ENCODE results near the gene LSM2. TPM values are rescaled to one million over a fixed set of nuclear protein-coding genes. Genes with fewer than 3 reads are reported as not detected.
"Not testable (repeated sequence)": the region's sequence is repeated elsewhere in the genome, so short reads cannot be mapped to it uniquely, and the experiment has no call there.

The LSM2 gene
- total and polyA plus RNA-seq, 7 experiments from 2014 or later, result 22.9 to 94.5 (median 31.1) TPM

- Mint-ChIP-seq H3K36me3 (peaks cover 4 to 19% (median 8%) of the 10 kb centered on the region in 5 donors), H3K27ac (peak overlapping the region in 1 of 9 donors; percentile 8), H3K9me3 (no peaks in the 10 kb centered on the region), H3K4me3 (no peak overlapping the region), H3K27me3 (no peaks in the 10 kb centered on the region), H3K4me1 (peaks cover 11 to 38% (median 27%) of the 10 kb centered on the region in 7 donors)
- no peaks in the 10 kb centered on the region for H3K9me3 ChIP-seq (ENCODE audit: control insufficient read depth in 2 of 3, low read length in 3 of 3)
- POLR2A ChIA-PET, result interaction anchor here (0.6 kb wide), 1 partner anchor 32 kb away, joined by 5 read pairs; no protein-coding TSS in a partner anchor
- no peak overlapping the region for H3K4me3 ChIP-seq (ENCODE audit: low read length)
- DNase-seq, result no peak
- CTCF ChIA-PET, result no interaction called here
- no peaks in the 10 kb centered on the region for H3K27me3 ChIP-seq (ENCODE audit: control insufficient read depth in 2 of 2, insufficient read depth in 2 of 2, low read length in 2 of 2)
- intact Hi-C loops (cut with micrococcal nuclease), result no loop called here
- no peak for ATAC-seq
- H3K4me1 ChIP-seq (ENCODE audit: control insufficient read depth in 2 of 2, insufficient read depth in 2 of 2, low read length in 2 of 2), result peaks cover 7 to 22% of the 10 kb centered on the region in 2 donors
- H3K27ac ChIP-seq (ENCODE audit: low read depth, low read length), result no peak overlapping the region
- peaks cover 0 to 22% (median 0%) of the 10 kb centered on the region in 3 experiments for H3K36me3 ChIP-seq (ENCODE audit: control insufficient read depth in 2 of 3, insufficient read depth in 3 of 3, low read length in 3 of 3)
These were observed 4.9 kb upstream of the LSM2 start for GRCh38 chr6:31811645-31812044.

- Histone ChIP-seq H3K4me1 (ENCODE audit: control insufficient read depth in 2 of 2, insufficient read depth in 2 of 2, low read length in 2 of 2) (peaks cover 11 to 27% of the 10 kb centered on the region in 2 donors), H3K36me3 (ENCODE audit: control insufficient read depth in 2 of 3, insufficient read depth in 3 of 3, low read length in 3 of 3) (peaks cover 0 to 18% (median 0%) of the 10 kb centered on the region in 3 experiments)
- DNase-seq; intact Hi-C loops (cut with micrococcal nuclease); ATAC-seq; H3K27me3 Mint-ChIP-seq; H3K27me3 ChIP-seq (ENCODE audit: control insufficient read depth in 2 of 2, insufficient read depth in 2 of 2, low read length in 2 of 2); H3K9me3 Mint-ChIP-seq; H3K4me3 ChIP-seq (ENCODE audit: low read length); H3K27ac ChIP-seq (ENCODE audit: low read depth, low read length); CTCF ChIA-PET; H3K4me3 Mint-ChIP-seq; H3K9me3 ChIP-seq (ENCODE audit: control insufficient read depth in 2 of 3, low read length in 3 of 3): not testable (repeated sequence)
- Mint-ChIP-seq H3K27ac (peak overlapping the region in 3 of 9 donors; percentile 38 to 68 (median 59)), H3K4me1 (peaks cover 21 to 51% (median 33%) of the 10 kb centered on the region in 7 donors), H3K36me3 (peaks cover 4 to 19% (median 8%) of the 10 kb centered on the region in 5 donors)
- POLR2A ChIA-PET, result interaction anchor here (1.2 to 3.4 kb wide), 3 partner anchors 10 to 39 kb away, joined by 3 to 29 read pairs (median 24); partner anchors contain the start of gene HSPA1B
These were observed 1.8 kb upstream of the LSM2 start for GRCh38 chr6:31808599-31808998.

- Mint-ChIP-seq H3K36me3 (peaks cover under 1 to 22% (median 9%) of the 10 kb centered on the region in 5 donors), H3K27me3 (no peaks in the 10 kb centered on the region), H3K4me1 (peaks cover 16 to 47% (median 27%) of the 10 kb centered on the region in 7 donors), H3K9me3 (no peaks in the 10 kb centered on the region), H3K27ac (peak overlapping the region; percentile 88 to 97 (median 93)), H3K4me3 (peak overlapping the region; percentile 86 to 95 (median 92))
- peak overlapping the region; percentile 89 for H3K27ac ChIP-seq (ENCODE audit: low read depth, low read length)
- H3K4me1 ChIP-seq (ENCODE audit: control insufficient read depth in 2 of 2, insufficient read depth in 2 of 2, low read length in 2 of 2), result peaks cover 9 to 14% of the 10 kb centered on the region in 2 donors
- H3K9me3 ChIP-seq (ENCODE audit: control insufficient read depth in 2 of 3, low read length in 3 of 3), result no peaks in the 10 kb centered on the region
- intact Hi-C loops (cut with micrococcal nuclease), result loop anchor here (1.0 kb wide), 3 partner anchors 9 to 67 kb away; partner anchors contain the start of gene VARS1 (in 1 of the 2)
- DNase-seq (no peak), ATAC-seq (no peak)
- ChIA-PET POLR2A (interaction anchor here (0.6 to 3.4 kb wide), 20 partner anchors 8 to 1471 kb away, joined by 3 to 30 read pairs (median 8); partner anchors contain the start of genes ABHD16A, B3GALT4, BAG6 and C6orf47), CTCF (interaction anchor here (1.5 to 2.0 kb wide), 5 partner anchors 8 to 76 kb away, joined by 4 to 11 read pairs (median 6); partner anchors contain the start of genes DDAH2 and VARS1)
- peak overlapping the region; percentile 92 for H3K4me3 ChIP-seq (ENCODE audit: low read length)
- H3K36me3 ChIP-seq (ENCODE audit: control insufficient read depth in 2 of 3, insufficient read depth in 3 of 3, low read length in 3 of 3), result peaks cover 0 to 11% (median 0%) of the 10 kb centered on the region in 3 experiments
- H3K27me3 ChIP-seq (ENCODE audit: control insufficient read depth in 2 of 2, insufficient read depth in 2 of 2, low read length in 2 of 2), result no peaks in the 10 kb centered on the region
These were observed 762 bp downstream of the LSM2 start for GRCh38 chr6:31805939-31806469.

- H3K4me1 Mint-ChIP-seq, result peaks cover 13 to 51% (median 39%) of the 10 kb centered on the region in 7 donors
- ChIA-PET POLR2A (interaction anchor here (0.8 kb wide), 1 partner anchor 64 kb away, joined by 4 read pairs; no protein-coding TSS in a partner anchor), CTCF (interaction anchor here (1.0 kb wide), 1 partner anchor 23 kb away, joined by 3 read pairs; no protein-coding TSS in a partner anchor)
- H3K27ac Mint-ChIP-seq; H3K36me3 ChIP-seq (ENCODE audit: control insufficient read depth in 2 of 3, insufficient read depth in 3 of 3, low read length in 3 of 3); H3K27ac ChIP-seq (ENCODE audit: low read depth, low read length); H3K4me3 Mint-ChIP-seq; H3K9me3 Mint-ChIP-seq; intact Hi-C loops (cut with micrococcal nuclease); DNase-seq; H3K27me3 Mint-ChIP-seq; ATAC-seq; H3K27me3 ChIP-seq (ENCODE audit: control insufficient read depth in 2 of 2, insufficient read depth in 2 of 2, low read length in 2 of 2); H3K4me3 ChIP-seq (ENCODE audit: low read length); H3K9me3 ChIP-seq (ENCODE audit: control insufficient read depth in 2 of 3, low read length in 3 of 3): not testable (repeated sequence)
- peaks cover 0 to 18% (median 4%) of the 10 kb centered on the region in 5 donors for H3K36me3 Mint-ChIP-seq
- H3K4me1 ChIP-seq (ENCODE audit: control insufficient read depth in 2 of 2, insufficient read depth in 2 of 2, low read length in 2 of 2), result peaks cover 28 to 30% of the 10 kb centered on the region in 2 donors
These were observed 5.5 kb downstream of the LSM2 start for GRCh38 chr6:31801031-31801927.

- ChIA-PET CTCF (interaction anchor here (0.5 to 0.6 kb wide), 3 partner anchors 46 to 1104 kb away, joined by 3 to 4 read pairs (median 3); no protein-coding TSS in a partner anchor), POLR2A (interaction anchor here (0.7 to 1.5 kb wide), 3 partner anchors 24 to 1172 kb away, joined by 3 to 8 read pairs (median 3); no protein-coding TSS in a partner anchor)
- peaks cover 6 to 45% (median 34%) of the 10 kb centered on the region in 7 donors for H3K4me1 Mint-ChIP-seq
- Histone ChIP-seq H3K9me3 (ENCODE audit: control insufficient read depth in 2 of 3, low read length in 3 of 3) (no peaks in the 10 kb centered on the region), H3K27me3 (ENCODE audit: control insufficient read depth in 2 of 2, insufficient read depth in 2 of 2, low read length in 2 of 2) (no peaks in the 10 kb centered on the region), H3K27ac (ENCODE audit: low read depth, low read length) (no peak overlapping the region), H3K4me3 (ENCODE audit: low read length) (no peak overlapping the region), H3K36me3 (ENCODE audit: control insufficient read depth in 2 of 3, insufficient read depth in 3 of 3, low read length in 3 of 3) (no peaks in the 10 kb centered on the region), H3K4me1 (ENCODE audit: control insufficient read depth in 2 of 2, insufficient read depth in 2 of 2, low read length in 2 of 2) (peaks cover 24 to 29% of the 10 kb centered on the region in 2 donors)
- intact Hi-C loops (cut with micrococcal nuclease), result loop anchor here (5.0 kb wide), 3 partner anchors 33 to 132 kb away; partner anchors contain the start of genes CSNK2B (in 1 of the 2), EHMT2 (in 1 of the 2) and LY6G5B (in 1 of the 2)
- no peak for DNase-seq
- H3K9me3 Mint-ChIP-seq, result no peaks in the 10 kb centered on the region
- H3K27ac Mint-ChIP-seq, result peak overlapping the region in 2 of 9 donors; percentile 3 to 80
- no peak for ATAC-seq
- no peak overlapping the region for H3K4me3 Mint-ChIP-seq
- H3K27me3 Mint-ChIP-seq, result no peaks in the 10 kb centered on the region
- H3K36me3 Mint-ChIP-seq, result peaks cover 0 to 19% (median 4%) of the 10 kb centered on the region in 5 donors
These were observed 7.0 kb downstream of the LSM2 start for GRCh38 chr6:31799781-31800180.

- no peak for ATAC-seq
- POLR2A ChIA-PET, result interaction anchor here (0.6 to 2.5 kb wide), 9 partner anchors 10 to 256 kb away, joined by 3 to 24 read pairs (median 3); partner anchors contain the start of genes HSPA1A, HSPA1B, LSM2 and MSH5
- no peak overlapping the region for H3K4me3 ChIP-seq (ENCODE audit: low read length)
- no peaks in the 10 kb centered on the region for H3K9me3 Mint-ChIP-seq
- intact Hi-C loops (cut with micrococcal nuclease), result loop anchor here (1.0 to 5.0 kb wide), 5 partner anchors 9 to 130 kb away; partner anchors contain the start of genes CSNK2B (in 1 of the 2), EHMT2 (in 1 of the 2), HSPA1A (in 1 of the 2) and HSPA1L (in 1 of the 2)
- H3K4me1 Mint-ChIP-seq, result peaks cover 12 to 47% (median 33%) of the 10 kb centered on the region in 7 donors
- H3K9me3 ChIP-seq (ENCODE audit: control insufficient read depth in 2 of 3, low read length in 3 of 3), result no peaks in the 10 kb centered on the region
- H3K27me3 Mint-ChIP-seq, result no peaks in the 10 kb centered on the region
- peak in 5 of 9 donors; percentile 38 to 50 (median 45) for DNase-seq
- H3K27me3 ChIP-seq (ENCODE audit: control insufficient read depth in 2 of 2, insufficient read depth in 2 of 2, low read length in 2 of 2), result no peaks in the 10 kb centered on the region
- no peaks in the 10 kb centered on the region for H3K36me3 ChIP-seq (ENCODE audit: control insufficient read depth in 2 of 3, insufficient read depth in 3 of 3, low read length in 3 of 3)
- peaks cover 0 to 16% (median 0%) of the 10 kb centered on the region in 5 donors for H3K36me3 Mint-ChIP-seq
- peak overlapping the region; percentile 71 for H3K27ac ChIP-seq (ENCODE audit: low read depth, low read length)
- H3K27ac Mint-ChIP-seq, result peak overlapping the region; percentile 80 to 98 (median 93)
- peak overlapping the region; percentile 55 to 99 (median 80) for H3K4me3 Mint-ChIP-seq
- peaks cover 24 to 32% of the 10 kb centered on the region in 2 donors for H3K4me1 ChIP-seq (ENCODE audit: control insufficient read depth in 2 of 2, insufficient read depth in 2 of 2, low read length in 2 of 2)
- CTCF ChIA-PET, result interaction anchor here (1.0 to 2.5 kb wide), 5 partner anchors 9 to 69 kb away, joined by 3 to 13 read pairs (median 4); partner anchors contain the start of genes DDAH2, HSPA1B and LSM2
These were observed 9.2 kb downstream of the LSM2 start for GRCh38 chr6:31797588-31797987.
